Nephron progenitor cell (in vitro differentiated cells): ENCODE measurements around the gene CACNB4.
"Not testable (repeated sequence)": the region's sequence is repeated elsewhere in the genome, so short reads cannot be mapped to it uniquely, and the experiment has no call there.

Experiments
- DNase-seq: peaks from one replicate; pipeline ENCODE4 v3.0.0; 2021
- H3K27ac Mint-ChIP-seq: 2 replicates; pipeline ENCODE4 v1.8.0; 2021; ENCODE audit warnings: mild to moderate bottlenecking, moderate library complexity, mixed read lengths
- H3K27me3 Mint-ChIP-seq: 2 replicates; pipeline ENCODE4 v1.8.0; 2021; ENCODE audit warnings: mild to moderate bottlenecking, low read depth, mixed read lengths; ENCODE audit not compliant: poor library complexity
- H3K36me3 Mint-ChIP-seq: 2 replicates; pipeline ENCODE4 v1.8.0; 2021; ENCODE audit warnings: low read depth, mixed read lengths
- H3K4me1 Mint-ChIP-seq: 2 replicates; pipeline ENCODE4 v1.8.0; 2021; ENCODE audit warnings: mixed read lengths
- H3K4me3 Mint-ChIP-seq: 2 replicates; pipeline ENCODE4 v1.8.0; 2021; ENCODE audit warnings: mild to moderate bottlenecking, moderate library complexity, mixed read lengths
- H3K9me3 Mint-ChIP-seq: 2 replicates; pipeline ENCODE4 v1.8.0; 2021; ENCODE audit warnings: mild to moderate bottlenecking, moderate library complexity, mixed read lengths
- TF ChIP-seq, protein P1 (sequence below): fragments of 200-600 bp; sonication (generic); IDR thresholded peaks from 2 replicates; pipeline ENCODE4 v1.5.0; 2021; ENCODE audit warnings: antibody characterized with exemption

The CACNB4 gene

GRCh38 chr2:151999053-151999452, 99.8 kb downstream of the CACNB4 start:
- Mint-ChIP-seq H3K36me3 (no peaks in the 10 kb centered on the region), H3K4me3 (no peak overlapping the region), H3K27me3 (peaks cover 3% of the 10 kb centered on the region), H3K4me1 (peaks cover 28% of the 10 kb centered on the region), H3K9me3 (no peaks in the 10 kb centered on the region), H3K27ac (no peak overlapping the region)
- peak; percentile 64 for DNase-seq
- TF ChIP-seq, protein P1, sequence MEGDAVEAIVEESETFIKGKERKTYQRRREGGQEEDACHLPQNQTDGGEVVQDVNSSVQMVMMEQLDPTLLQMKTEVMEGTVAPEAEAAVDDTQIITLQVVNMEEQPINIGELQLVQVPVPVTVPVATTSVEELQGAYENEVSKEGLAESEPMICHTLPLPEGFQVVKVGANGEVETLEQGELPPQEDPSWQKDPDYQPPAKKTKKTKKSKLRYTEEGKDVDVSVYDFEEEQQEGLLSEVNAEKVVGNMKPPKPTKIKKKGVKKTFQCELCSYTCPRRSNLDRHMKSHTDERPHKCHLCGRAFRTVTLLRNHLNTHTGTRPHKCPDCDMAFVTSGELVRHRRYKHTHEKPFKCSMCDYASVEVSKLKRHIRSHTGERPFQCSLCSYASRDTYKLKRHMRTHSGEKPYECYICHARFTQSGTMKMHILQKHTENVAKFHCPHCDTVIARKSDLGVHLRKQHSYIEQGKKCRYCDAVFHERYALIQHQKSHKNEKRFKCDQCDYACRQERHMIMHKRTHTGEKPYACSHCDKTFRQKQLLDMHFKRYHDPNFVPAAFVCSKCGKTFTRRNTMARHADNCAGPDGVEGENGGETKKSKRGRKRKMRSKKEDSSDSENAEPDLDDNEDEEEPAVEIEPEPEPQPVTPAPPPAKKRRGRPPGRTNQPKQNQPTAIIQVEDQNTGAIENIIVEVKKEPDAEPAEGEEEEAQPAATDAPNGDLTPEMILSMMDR: peak; percentile 71

DNA sequence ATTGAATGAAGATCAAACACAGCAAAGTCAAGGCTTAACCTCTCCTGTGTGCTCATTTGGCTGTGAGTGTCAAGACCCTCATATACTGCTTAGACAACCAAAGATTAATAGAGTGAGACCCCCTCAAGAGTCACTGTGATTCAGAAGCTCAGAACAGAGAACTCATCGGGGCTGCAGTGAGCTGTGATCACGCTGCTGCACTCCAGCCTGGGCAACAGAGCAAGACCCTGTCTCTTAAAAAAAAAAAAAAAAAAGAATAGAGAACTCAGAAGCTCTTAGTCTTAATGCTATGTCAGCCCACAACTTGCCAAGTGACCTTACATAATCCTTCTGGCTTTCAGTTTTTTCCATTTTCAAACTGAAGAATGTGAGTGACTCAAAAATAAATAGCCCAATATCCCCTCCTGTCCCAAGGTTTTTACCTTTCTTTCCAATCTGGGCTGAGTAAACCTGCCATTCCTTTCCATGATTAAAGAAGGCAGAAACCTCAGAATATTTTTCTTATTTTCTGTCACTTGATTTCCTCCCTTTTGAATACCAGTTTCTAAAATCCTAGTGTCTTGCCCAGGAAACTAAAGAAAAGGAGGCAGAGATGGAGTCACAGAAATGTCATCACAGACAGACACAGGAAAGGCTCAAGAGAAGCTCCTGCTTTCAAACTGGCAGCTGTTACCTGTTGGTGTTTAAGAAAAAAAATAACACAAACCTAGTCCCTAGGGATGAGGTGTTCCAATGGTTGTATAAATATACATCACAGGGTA, 102.4 kb downstream of the CACNB4 start:
- no peak for DNase-seq
- Mint-ChIP-seq H3K9me3 (no peaks in the 10 kb centered on the region), H3K27me3 (peaks cover 3% of the 10 kb centered on the region), H3K4me3 (no peak overlapping the region), H3K4me1 (peaks cover 37% of the 10 kb centered on the region), H3K27ac (no peak overlapping the region), H3K36me3 (no peaks in the 10 kb centered on the region)
- TF ChIP-seq, protein P1: no peak

DNA sequence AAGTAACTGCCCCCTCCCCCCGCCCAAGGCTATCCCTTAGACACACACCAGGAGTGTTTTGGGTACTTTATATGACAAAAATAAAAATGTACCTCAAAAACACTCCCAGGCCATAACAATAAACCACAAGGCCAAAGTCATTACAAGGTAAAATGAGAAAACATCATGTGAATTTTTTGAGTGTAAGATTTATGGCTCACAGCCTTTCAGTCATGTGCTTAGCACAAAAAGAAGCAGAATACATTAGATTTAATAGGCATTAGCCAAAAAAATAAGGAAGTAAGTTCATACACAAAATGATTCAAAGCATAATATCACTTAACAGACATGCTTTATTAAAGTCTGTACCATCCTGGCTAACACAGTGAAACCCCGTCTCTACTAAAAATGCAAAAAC, 103.7 kb downstream of the CACNB4 start:
- H3K4me1 Mint-ChIP-seq: peaks cover 37% of the 10 kb centered on the region
- DNase-seq: no peak
- H3K36me3 Mint-ChIP-seq: no peaks in the 10 kb centered on the region
- H3K27ac Mint-ChIP-seq: no peak overlapping the region
- no peaks in the 10 kb centered on the region for H3K9me3 Mint-ChIP-seq
- H3K4me3 Mint-ChIP-seq: no peak overlapping the region
- H3K27me3 Mint-ChIP-seq: peaks cover 3% of the 10 kb centered on the region
- TF ChIP-seq, protein P1: no peak

DNA sequence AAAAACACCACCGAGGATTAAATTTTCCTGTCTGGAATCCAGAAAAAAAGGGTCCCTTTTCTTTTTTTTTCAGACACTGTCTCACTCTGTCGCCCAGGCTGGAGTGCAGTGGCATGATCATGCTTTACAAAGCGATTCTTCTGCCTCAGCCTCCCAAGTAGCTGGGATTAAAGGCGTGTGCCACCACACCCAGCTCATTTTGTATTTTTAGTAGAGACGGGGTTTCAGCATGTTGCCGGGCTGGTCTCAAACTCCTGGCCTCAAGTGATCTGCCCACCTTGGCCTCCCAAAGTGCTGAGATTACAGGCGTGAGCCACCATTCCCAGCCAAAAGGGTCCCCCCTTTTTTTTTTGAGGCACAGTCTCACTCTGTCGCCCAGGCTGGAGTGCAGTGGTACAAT, 104.7 kb downstream of the CACNB4 start:
- H3K9me3 Mint-ChIP-seq, DNase-seq, H3K36me3 Mint-ChIP-seq, H3K4me3 Mint-ChIP-seq, H3K27ac Mint-ChIP-seq, H3K27me3 Mint-ChIP-seq: not testable (repeated sequence)
- H3K4me1 Mint-ChIP-seq: peaks cover 36% of the 10 kb centered on the region

DNA sequence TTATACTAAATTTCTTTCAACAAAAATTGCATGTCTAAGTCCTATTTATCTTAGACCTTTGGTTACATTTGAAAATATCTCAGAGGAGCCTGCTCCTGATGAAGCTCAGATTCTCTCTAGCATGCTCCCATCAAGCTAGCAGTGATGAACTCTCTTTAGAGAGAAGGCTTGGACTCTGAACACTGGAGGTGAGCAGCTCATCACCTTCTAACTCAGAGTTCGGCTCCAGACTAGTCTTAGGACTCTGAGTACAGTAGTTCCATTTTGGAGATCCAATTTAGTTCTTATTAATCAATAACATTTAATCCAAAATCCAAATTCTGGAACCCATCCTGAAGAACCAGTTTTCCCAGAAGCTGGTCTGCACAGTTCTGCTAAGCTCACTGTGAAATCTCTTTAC, 107.8 kb downstream of the CACNB4 start:
- Mint-ChIP-seq H3K36me3 (no peaks in the 10 kb centered on the region), H3K27me3 (no peaks in the 10 kb centered on the region), H3K4me3 (no peak overlapping the region), H3K4me1 (peaks cover 19% of the 10 kb centered on the region), H3K9me3 (no peaks in the 10 kb centered on the region), H3K27ac (no peak overlapping the region)
- no peak for DNase-seq
- TF ChIP-seq, protein P1: no peak

- Mint-ChIP-seq H3K36me3 (no peaks in the 10 kb centered on the region), H3K27ac (no peak overlapping the region), H3K9me3 (no peaks in the 10 kb centered on the region), H3K4me3 (no peak overlapping the region), H3K4me1 (peaks cover 19% of the 10 kb centered on the region), H3K27me3 (no peaks in the 10 kb centered on the region)
- TF ChIP-seq, protein P1: no peak
- DNase-seq: no peak
These were observed 109.5 kb downstream of the CACNB4 start for GRCh38 chr2:151989378-151989777.
